Nephron progenitor cell (in vitro differentiated cells): Measurements from ENCODE around the gene CIAO3.

Experiments used
- DNase-seq: peaks from one replicate; pipeline ENCODE4 v3.0.0; 2021
- H3K27ac Mint-ChIP-seq: 2 replicates; pipeline ENCODE4 v1.8.0; 2021; ENCODE audit warnings: mild to moderate bottlenecking, moderate library complexity, mixed read lengths
- H3K27me3 Mint-ChIP-seq: 2 replicates; pipeline ENCODE4 v1.8.0; 2021; ENCODE audit warnings: mild to moderate bottlenecking, low read depth, mixed read lengths; ENCODE audit not compliant: poor library complexity
- H3K36me3 Mint-ChIP-seq: 2 replicates; pipeline ENCODE4 v1.8.0; 2021; ENCODE audit warnings: low read depth, mixed read lengths
- H3K4me1 Mint-ChIP-seq: 2 replicates; pipeline ENCODE4 v1.8.0; 2021; ENCODE audit warnings: mixed read lengths
- H3K4me3 Mint-ChIP-seq: 2 replicates; pipeline ENCODE4 v1.8.0; 2021; ENCODE audit warnings: mild to moderate bottlenecking, moderate library complexity, mixed read lengths
- H3K9me3 Mint-ChIP-seq: 2 replicates; pipeline ENCODE4 v1.8.0; 2021; ENCODE audit warnings: mild to moderate bottlenecking, moderate library complexity, mixed read lengths
- CTCF ChIP-seq: fragments of 200-600 bp; sonication (generic); IDR thresholded peaks from 2 replicates; pipeline ENCODE4 v1.5.0; 2021; ENCODE audit warnings: antibody characterized with exemption

The CIAO3 gene

DNA sequence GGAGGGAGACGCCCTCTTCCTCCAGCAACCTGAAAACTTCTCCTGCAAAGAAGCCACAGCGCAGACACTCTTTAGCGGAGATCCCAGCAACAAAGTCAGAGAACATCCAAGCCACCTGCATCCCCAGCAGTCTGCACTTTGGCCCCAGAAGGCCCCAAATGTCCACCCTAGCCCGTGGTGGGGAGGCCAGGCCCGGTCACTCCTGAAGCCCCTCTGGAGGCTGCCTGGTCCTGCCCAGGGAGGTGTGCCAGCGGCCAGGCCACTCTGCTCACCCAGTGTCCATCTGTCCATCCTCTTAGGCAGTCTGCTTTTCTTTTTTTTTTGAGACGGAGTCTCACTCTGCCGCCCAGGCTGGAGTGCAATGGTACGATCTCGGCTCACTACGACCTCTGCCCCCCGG is 8.5 kb downstream of the CIAO3 start:
- Mint-ChIP-seq H3K4me3 (no peak overlapping the region), H3K36me3 (peaks cover 5% of the 10 kb centered on the region), H3K9me3 (no peaks in the 10 kb centered on the region), H3K27me3 (peaks cover 7% of the 10 kb centered on the region), H3K4me1 (peaks cover under 1% of the 10 kb centered on the region), H3K27ac (no peak overlapping the region)
- no peak for TF ChIP-seq CTCF
- no peak for DNase-seq

- Mint-ChIP-seq H3K27ac (peak overlapping the region; percentile 68), H3K9me3 (no peaks in the 10 kb centered on the region), H3K4me1 (no peaks in the 10 kb centered on the region), H3K36me3 (peaks cover 5% of the 10 kb centered on the region), H3K4me3 (no peak overlapping the region), H3K27me3 (peaks cover 14% of the 10 kb centered on the region)
- TF ChIP-seq CTCF, result no peak
- no peak for DNase-seq
Measured at GRCh38 chr16:730666-731509, 9.9 kb downstream of the CIAO3 start.

- no peaks in the 10 kb centered on the region for H3K36me3 Mint-ChIP-seq
- TF ChIP-seq CTCF, result no peak
- no peaks in the 10 kb centered on the region for H3K4me1 Mint-ChIP-seq
- no peak overlapping the region for H3K27ac Mint-ChIP-seq
- no peak for DNase-seq
- peaks cover 12% of the 10 kb centered on the region for H3K27me3 Mint-ChIP-seq
- no peak overlapping the region for H3K4me3 Mint-ChIP-seq
- H3K9me3 Mint-ChIP-seq, result no peaks in the 10 kb centered on the region
Measured at GRCh38 chr16:729768-730665, 10.8 kb downstream of the CIAO3 start.

DNA sequence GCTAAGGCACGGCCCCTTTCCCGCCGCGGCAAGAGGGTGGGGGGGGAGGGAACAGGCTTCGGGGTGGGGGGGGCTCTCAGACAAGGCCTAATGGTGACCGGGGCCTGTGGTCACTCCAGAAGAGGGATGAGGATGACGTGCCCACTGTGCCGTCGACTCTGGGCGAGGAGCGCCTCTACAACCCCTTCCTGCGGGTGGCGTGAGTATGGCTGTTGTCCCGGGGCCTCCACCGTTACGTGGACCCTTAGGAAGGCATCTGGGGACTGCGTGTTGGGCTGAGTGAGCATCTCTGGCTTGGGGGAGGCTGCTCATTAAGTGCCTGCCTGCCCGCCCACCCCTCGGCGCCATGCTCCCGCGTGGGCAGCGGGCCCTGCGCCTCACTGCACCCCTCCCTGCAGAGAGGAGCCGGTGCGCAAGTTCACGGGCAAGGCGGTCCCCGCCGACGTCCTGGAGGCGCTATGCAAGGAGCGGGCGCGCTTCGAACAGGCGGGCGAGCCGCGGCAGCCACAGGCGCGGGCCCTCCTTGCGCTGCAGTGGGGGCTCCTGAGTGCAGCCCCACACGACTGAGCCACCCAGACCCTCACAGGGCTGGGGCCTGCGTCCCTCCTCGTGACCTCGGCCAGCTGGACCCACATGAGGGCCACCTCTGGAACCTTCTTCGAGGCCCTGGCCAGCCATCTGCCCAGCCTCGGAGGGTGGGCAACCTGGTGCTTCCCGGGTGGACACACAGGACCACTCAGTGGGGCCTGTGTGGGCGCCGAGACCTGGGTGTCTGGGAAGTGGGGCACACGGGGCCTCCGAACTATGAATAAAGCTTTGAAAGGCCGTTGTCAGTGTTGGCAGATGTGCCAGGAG is 11.7 kb downstream of the CIAO3 start:
- Mint-ChIP-seq H3K27me3 (peaks cover 12% of the 10 kb centered on the region), H3K36me3 (no peaks in the 10 kb centered on the region), H3K9me3 (no peaks in the 10 kb centered on the region), H3K4me1 (no peaks in the 10 kb centered on the region), H3K27ac (no peak overlapping the region), H3K4me3 (peak overlapping the region; percentile 64)
- TF ChIP-seq CTCF, result no peak
- DNase-seq, result no peak

DNA sequence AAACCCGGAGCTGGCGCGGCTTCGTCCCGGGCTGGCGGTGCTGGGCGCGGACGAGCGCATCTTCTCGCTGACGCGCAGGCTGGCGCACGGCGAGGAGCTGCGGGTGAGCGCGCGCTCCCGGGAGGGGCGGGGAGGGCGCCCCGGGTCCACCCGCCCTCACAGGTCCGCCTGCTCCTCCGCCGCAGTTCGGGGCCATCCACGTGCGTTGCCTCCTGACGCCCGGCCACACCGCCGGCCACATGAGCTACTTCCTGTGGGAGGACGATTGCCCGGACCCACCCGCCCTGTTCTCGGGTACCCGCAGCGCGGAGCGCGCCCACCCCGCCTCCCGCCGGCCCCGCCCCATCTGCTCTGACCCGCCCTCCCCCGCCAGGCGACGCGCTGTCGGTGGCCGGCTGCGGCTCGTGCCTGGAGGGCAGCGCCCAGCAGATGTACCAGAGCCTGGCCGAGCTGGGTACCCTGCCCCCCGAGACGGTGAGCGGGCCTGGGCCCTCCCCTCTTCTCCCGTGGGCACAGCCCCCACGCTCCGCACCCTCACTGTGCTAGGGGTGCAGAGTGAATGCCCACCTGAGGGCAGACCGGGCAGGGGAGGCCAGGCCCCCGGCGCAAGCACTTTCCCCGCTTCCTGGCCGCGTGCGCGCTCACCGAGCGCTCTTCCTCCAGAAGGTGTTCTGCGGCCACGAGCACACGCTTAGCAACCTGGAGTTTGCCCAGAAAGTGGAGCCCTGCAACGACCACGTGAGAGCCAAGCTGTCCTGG is 12.5 kb downstream of the CIAO3 start:
- Mint-ChIP-seq H3K9me3 (no peaks in the 10 kb centered on the region), H3K27me3 (peaks cover 12% of the 10 kb centered on the region), H3K27ac (no peak overlapping the region), H3K4me3 (peak overlapping the region; percentile 64), H3K4me1 (no peaks in the 10 kb centered on the region), H3K36me3 (no peaks in the 10 kb centered on the region)
- no peak for TF ChIP-seq CTCF
- DNase-seq, result peak; percentile 77
